Urothelium cell line (cell line): ENCODE results near the gene MITF.

Source experiments
- DNase-seq: peaks from one replicate; pipeline ENCODE4 v3.0.0; 2011; ENCODE audit warnings: low spot score, mixed read lengths
- FAIRE-seq: peaks from 2 replicates; lab custom pipeline; 2011; peaks lifted over from hg19 to GRCh38; lab: Jason Lieb, UNC

MITF gene

DNA sequence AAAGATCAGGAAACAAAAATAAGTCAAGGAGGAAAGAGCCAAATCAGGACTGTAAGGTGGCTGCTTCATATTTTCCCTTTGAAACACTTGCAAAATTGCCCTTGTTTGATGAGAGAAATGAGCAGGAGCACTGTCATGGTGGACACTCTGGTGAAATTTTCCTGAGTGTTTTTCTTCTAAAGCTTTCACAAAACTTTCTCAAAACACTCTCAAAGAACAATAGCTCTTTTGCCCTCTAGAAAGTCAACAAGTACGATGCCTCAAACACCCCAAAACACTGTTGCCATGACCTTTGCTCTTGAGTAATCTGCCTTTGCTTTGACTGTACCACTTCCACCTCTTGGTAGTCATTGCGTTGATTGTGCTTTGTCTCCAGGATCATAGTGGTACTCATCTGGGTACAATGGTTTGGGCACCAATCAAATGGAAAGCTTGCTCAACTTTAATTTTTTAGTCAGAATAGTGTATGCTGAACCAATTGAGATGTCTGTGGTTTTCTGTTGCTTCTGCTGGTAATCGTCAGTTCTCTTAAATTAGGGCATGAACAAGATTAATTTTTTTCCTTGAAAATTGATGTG is 13.2 kb upstream of the MITF start:
- FAIRE-seq: no peak

GRCh38 chr3:69729147-69729919 is 9.9 kb upstream of the MITF start:
- DNase-seq (no peak), FAIRE-seq (no peak)

More for the DNA sequence above, 13.2 kb upstream of the MITF start:
- DNase-seq: no peak

GRCh38 chr3:69731080-69731479 is 8.2 kb upstream of the MITF start:
- DNase-seq (no peak), FAIRE-seq (no peak)

DNA sequence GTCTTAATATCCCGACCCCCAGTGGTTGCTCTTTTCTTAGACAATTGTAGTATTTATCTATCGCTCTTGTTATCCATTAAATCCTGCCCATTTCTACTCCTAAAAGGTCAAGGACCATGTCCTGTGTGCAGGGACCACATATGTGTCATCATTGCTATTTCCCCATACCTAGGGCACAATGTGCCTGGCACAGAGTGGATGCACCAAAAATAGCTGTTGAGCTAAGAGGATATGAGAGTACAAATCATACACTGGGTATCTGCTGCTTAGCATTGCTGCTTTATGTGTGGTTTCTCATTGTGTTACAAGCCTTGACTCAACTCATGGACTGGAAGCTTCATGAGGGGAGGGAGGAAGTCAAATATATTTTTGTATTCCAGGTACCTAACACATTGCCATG is 3.4 kb upstream of the MITF start:
- DNase-seq (no peak), FAIRE-seq (no peak)

- DNase-seq: no peak
- no peak for FAIRE-seq
Measured at GRCh38 chr3:69737392-69737791, 1.9 kb upstream of the MITF start.

- FAIRE-seq (no peak), DNase-seq (peak; percentile 10)
Measured at GRCh38 chr3:69738315-69738714, 949 bp upstream of the MITF start.

DNA sequence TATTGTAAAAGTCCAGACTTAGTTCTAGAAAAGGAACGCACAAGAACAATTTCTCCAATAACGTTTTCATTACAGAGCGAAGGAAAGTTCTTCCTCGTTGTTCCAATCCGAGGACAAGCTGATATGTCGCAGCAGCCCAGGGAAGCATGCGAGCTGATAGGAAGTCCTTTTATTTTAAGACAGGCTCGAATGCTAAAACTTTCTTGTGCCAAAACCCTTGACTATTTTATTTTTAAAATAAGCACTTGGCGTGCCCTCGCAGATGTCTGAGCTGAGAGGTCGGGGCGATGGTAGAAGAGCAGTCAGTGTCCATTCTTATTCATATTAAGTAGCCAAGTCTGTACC is 433 bp upstream of the MITF start:
- no peak for FAIRE-seq
- DNase-seq: no peak

- peak; percentile 50 for DNase-seq
- FAIRE-seq: no peak
Measured at GRCh38 chr3:69740103-69741021, 1.1 kb downstream of the MITF start.

DNA sequence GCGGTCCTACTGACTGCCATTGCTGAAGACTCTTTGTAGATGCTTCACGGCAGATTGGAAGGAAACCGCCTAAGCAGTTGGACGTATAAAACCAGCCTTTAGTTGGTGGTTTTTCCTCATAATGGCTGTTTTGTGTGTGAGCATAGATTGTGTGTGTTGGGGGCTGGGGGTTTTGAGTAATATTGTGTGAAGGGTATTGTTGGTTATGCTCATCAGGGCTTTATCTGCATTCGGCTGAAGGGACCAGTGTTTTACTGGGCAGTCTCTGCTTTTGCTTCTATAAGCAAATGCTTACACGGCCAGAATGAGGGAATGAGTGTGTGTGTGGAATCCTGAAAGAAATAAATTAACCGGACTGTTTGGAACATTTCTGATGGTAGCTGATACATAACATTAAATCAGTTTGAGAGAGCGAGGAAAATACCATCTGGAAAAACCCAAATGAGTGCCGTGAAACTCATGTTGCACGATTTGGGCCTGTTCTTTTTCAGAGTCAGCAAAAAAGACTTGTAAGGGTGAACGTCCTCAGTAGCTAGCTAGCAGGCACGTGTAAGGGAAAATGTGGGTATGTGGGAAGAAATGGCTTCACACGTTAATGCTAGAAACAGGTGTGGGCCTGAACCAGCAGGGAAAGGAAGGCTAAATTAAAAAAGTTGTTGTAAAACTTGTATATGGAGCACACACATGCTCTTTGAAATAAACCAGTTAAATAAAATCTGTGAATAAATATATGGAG is 1.9 kb downstream of the MITF start:
- no peak for FAIRE-seq
- DNase-seq: no peak

- no peak for DNase-seq
- FAIRE-seq: no peak
Measured at GRCh38 chr3:69742391-69742790, 3.1 kb downstream of the MITF start.

- DNase-seq: no peak
Measured at GRCh38 chr3:69743975-69744906, 5.0 kb downstream of the MITF start.

GRCh38 chr3:69745505-69745904 is 6.2 kb downstream of the MITF start:
- DNase-seq: no peak
- FAIRE-seq: no peak

More at GRCh38 chr3:69743975-69744906, 5.0 kb downstream of the MITF start:
- no peak for FAIRE-seq

GRCh38 chr3:69746119-69746518 is 6.9 kb downstream of the MITF start:
- no peak for DNase-seq
- no peak for FAIRE-seq

DNA sequence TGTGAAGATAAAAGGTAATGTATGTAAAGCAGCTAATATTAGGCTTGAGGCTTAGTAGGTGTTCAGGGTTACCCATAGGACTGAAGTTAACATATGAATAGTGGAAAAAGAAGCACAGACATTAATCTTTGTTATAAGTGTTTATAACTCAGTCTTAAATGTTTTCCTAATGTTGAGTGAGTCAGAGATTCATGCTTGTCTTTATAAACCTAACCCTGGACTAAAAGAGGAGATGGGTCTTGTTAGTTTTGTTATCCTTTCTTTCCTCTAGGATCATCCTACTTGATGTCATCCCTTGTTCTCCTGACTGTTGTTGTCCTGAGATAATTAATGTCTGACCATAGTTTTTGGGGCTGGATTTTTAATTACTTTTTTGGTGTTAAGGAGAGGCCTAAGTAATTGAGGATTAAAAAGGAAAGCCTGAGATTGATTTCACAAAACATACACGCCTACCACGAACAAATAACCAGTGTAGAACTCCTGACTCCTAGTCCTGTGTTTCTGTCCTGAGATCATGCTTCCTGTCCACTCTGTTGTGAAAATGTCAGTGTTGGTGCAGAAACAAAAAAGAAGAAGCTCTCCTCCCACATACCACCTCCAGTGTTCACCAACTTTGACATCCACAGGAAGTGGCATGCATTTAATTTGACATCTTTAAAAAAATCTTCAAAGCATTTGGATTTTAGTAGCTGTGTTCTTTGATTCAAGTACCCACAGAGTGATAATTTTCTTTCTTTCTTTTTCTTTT is 8.4 kb downstream of the MITF start:
- FAIRE-seq (no peak), DNase-seq (no peak)

DNA sequence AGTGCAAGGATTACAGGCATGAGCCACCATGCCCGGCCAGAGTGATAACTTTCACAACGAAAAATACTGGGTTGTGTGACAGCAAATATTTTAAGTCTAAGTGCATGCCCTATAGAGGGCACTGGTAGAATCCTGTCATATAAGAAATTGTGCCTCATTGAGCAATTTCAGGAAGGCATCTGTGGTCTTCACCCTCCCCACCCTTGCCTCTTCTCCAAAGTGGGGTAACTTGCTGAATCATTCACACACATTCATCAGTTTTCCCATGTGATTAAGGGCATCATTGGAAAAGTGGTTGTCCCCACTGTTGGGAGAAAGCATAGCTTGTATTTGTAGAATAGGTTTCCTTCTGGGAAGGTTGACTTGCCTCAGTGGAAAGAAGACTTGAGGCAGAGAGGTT is 9.2 kb downstream of the MITF start:
- FAIRE-seq (no peak), DNase-seq (no peak)

DNA sequence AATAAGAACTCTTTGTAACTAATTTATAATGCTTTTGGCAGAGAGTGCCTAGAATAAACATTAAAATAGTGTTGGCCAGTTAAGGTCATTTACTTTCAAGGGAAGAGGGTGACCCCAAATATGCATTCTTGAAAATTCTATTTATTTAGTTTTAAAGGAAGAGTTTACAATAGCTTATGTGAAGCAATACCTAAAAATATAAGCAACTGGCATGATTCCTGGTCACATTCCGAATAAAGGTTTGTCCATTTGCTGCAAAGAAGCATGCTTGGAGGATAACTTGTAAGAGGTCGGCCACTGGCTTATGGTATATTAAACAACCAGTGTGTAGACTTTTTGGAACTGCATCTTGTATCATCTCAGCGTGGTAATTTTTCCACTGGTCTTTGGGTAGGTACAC is 10.2 kb downstream of the MITF start:
- FAIRE-seq: no peak
- DNase-seq: no peak

DNA sequence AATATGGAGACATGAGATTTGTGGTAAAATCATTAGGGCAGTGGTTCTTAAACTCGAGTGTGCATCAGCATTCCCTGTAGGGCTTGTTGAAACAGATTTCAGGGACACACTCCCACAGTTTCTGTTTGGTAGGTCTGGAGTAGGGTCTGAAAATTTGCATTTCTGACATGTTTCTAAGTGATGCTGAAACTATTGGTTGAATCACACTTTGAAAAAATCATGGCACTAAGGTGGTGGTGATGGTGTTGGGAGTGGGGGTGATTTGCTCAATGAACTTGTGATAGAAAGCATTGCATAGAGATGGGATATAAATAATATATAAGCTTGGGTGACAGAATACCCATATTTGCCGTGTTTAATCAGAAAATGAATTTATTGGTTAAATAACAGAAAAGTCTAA is 11.3 kb downstream of the MITF start:
- no peak for DNase-seq
- no peak for FAIRE-seq

GRCh38 chr3:69751074-69751476 is 11.8 kb downstream of the MITF start:
- FAIRE-seq (no peak), DNase-seq (no peak)

- FAIRE-seq (no peak), DNase-seq (no peak)
Measured at GRCh38 chr3:69752241-69752640, 13.0 kb downstream of the MITF start.
